K562 (cell line): ENCODE measurements around the gene CLEC4D. TPM values are rescaled to one million over a fixed set of nuclear protein-coding genes. Genes with fewer than 3 reads are reported as not detected.

Experiments used
- ATAC-seq: fragments of 200-7000 bp; cut with Tn5 transposase; 3 replicates; pipeline ENCODE4 v1.9.1; 2020; ENCODE audit warnings: moderate library complexity
- BruUV-seq: library from RNA; stranded (reverse); fragments of 400-500 nt; replicated peaks from 2 replicates; lab custom pipeline; 2021; lab: Mats Ljungman, UMichigan
- CTCF ChIA-PET: fragments of 300-600 bp; formaldehyde crosslinking; extraction: SDS; loops from one replicate; lab custom pipeline; 2021; ENCODE audit warnings: low intra/inter-chr PET ratio; lab: Yijun Ruan, JAX
- POLR2A ChIA-PET: fragments of 300-600, 350-650 bp; sonication (Branson Sonifier 250); formaldehyde crosslinking; extraction: SDS; loops from one replicate; lab custom pipeline; 2021; ENCODE audit warnings: antibody characterized with exemption, inconsistent platforms; lab: Yijun Ruan, JAX
- DNase-seq, 4 experiments: peaks; one replicate each; pipeline versions ENCODE4 v3.0.0 to v3.0.0-alpha.2; 2011 to 2018; ENCODE audit warnings: low spot score in 3 of 4, mixed read lengths in 3 of 4; ENCODE audit errors: extremely low read depth in 1 of 4
- FAIRE-seq: peaks from 2 replicates; lab custom pipeline; 2011; peaks lifted over from hg19 to GRCh38; lab: Jason Lieb, UNC
- H2AFZ ChIP-seq: 2 replicates; pipeline ENCODE4 v1.6.0; 2011; ENCODE audit warnings: low read depth, low read length, control low read depth, inconsistent platforms
- H3K27ac ChIP-seq: fragments of 200-600 bp; 3 replicates; pipeline ENCODE4 v1.8.0; 2011; ENCODE audit warnings: low read depth, mild to moderate bottlenecking, control low read depth, inconsistent platforms, low read length, moderate library complexity, mixed read lengths; ENCODE audit errors: extremely low read depth
- H3K27me3 ChIP-seq, 2 experiments: fragments of 300-600 bp in 1 of 2; 2 replicates in 1 of 2; 3 replicates in 1 of 2; pipeline versions ENCODE4 v1.6.0 to v1.8.0; 2011; ENCODE audit warnings: inconsistent platforms in 2 of 2, low read length in 2 of 2, mild to moderate bottlenecking in 1 of 2, mixed read lengths in 1 of 2, moderate library complexity in 1 of 2; ENCODE audit not compliant: control insufficient read depth in 2 of 2, insufficient read depth in 2 of 2
- H3K36me3 ChIP-seq: fragments of 300-600 bp; 3 replicates; pipeline ENCODE4 v1.8.0; 2011; ENCODE audit warnings: mild to moderate bottlenecking, low read length, inconsistent platforms; ENCODE audit not compliant: control insufficient read depth, insufficient read depth
- H3K4me1 ChIP-seq, 2 experiments: fragments of 200-600 bp in 1 of 2; replicated peaks in 1 of 2; 2 replicates in 1 of 2; 3 replicates in 1 of 2; pipeline versions ENCODE4 v1.5.1 to v1.8.0; 2011; ENCODE audit warnings: inconsistent platforms in 2 of 2, low read length in 2 of 2, mild to moderate bottlenecking in 1 of 2, mixed read lengths in 1 of 2, moderate library complexity in 1 of 2; ENCODE audit not compliant: control insufficient read depth in 2 of 2, insufficient read depth in 2 of 2
- H3K4me2 ChIP-seq: 2 replicates; pipeline ENCODE4 v1.6.1; 2011; ENCODE audit warnings: low read length, control low read depth, inconsistent platforms, mixed read lengths; ENCODE audit not compliant: insufficient read depth
- H3K4me3 ChIP-seq: fragments of 200-600 bp; sonication (generic), shearing (Covaris generic); 2 replicates; pipeline ENCODE4 v1.5.1; 2016; ENCODE audit warnings: control low read depth, inconsistent platforms
- H3K79me2 ChIP-seq: fragments of 200-600 bp; 3 replicates; pipeline ENCODE4 v1.8.0; 2011; ENCODE audit warnings: low read length, inconsistent platforms; ENCODE audit not compliant: control insufficient read depth, insufficient read depth
- H3K9ac ChIP-seq, 2 experiments: 2 replicates each; pipeline versions ENCODE4 v1.6.0 to v1.6.1; 2011; ENCODE audit warnings: low read depth in 2 of 2, low read length in 2 of 2, control low read depth in 1 of 2, inconsistent platforms in 1 of 2, mild to moderate bottlenecking in 1 of 2, mixed read lengths in 1 of 2; ENCODE audit not compliant: insufficient read depth in 1 of 2
- H3K9me1 ChIP-seq: one replicate; pipeline ENCODE4 v1.6.0; 2011; ENCODE audit warnings: inconsistent platforms, mild to moderate bottlenecking, low read length, moderate library complexity; ENCODE audit not compliant: control insufficient read depth, insufficient read depth
- H3K9me3 ChIP-seq: replicated peaks from 2 replicates; pipeline ENCODE4 v1.5.1; 2011; ENCODE audit warnings: low read depth, low read length, inconsistent platforms; ENCODE audit not compliant: control insufficient read depth, insufficient read depth
- H4K20me1 ChIP-seq: replicated peaks from 2 replicates; pipeline ENCODE4 v1.6.1; 2011; ENCODE audit warnings: low read length, inconsistent platforms, mixed read lengths; ENCODE audit not compliant: control insufficient read depth, insufficient read depth
- CBX2 ChIP-seq: fragments of 200-600 bp; sonication (generic); IDR thresholded peaks from one replicate; pipeline ENCODE4 v1.6.1; 2012; ENCODE audit warnings: mild to moderate bottlenecking, low read length, inconsistent platforms; ENCODE audit not compliant: insufficient read depth, poor library complexity, severe bottlenecking
- HIVEP1 ChIP-seq: fragments of 250-450 bp; sonication (Bioruptor Pico); IDR thresholded peaks from 2 replicates; pipeline ENCODE4 v1.4.0; 2020; ENCODE audit warnings: mild to moderate bottlenecking
- MTF1 ChIP-seq: fragments of 250-450 bp; sonication (Bioruptor Pico); IDR thresholded peaks from 2 replicates; pipeline ENCODE4 v1.9.0; 2021; ENCODE audit warnings: moderate library complexity, mild to moderate bottlenecking, inconsistent platforms, borderline replicate concordance
- NFE2 ChIP-seq: IDR thresholded peaks from 2 replicates; pipeline ENCODE4 v1.6.1; 2014; ENCODE audit warnings: antibody characterized with exemption, low read depth
- PML ChIP-seq: IDR thresholded peaks from 2 replicates; pipeline ENCODE4 v1.6.1; 2012; ENCODE audit warnings: low read length, inconsistent platforms
- POLR2B ChIP-seq: fragments of 450-650 bp; IDR thresholded peaks from 2 replicates; pipeline ENCODE4 v1.6.1; 2018; ENCODE audit warnings: low read depth; ENCODE audit not compliant: partially characterized antibody
- PTBP1 ChIP-seq: fragments of 200-400 bp; formaldehyde crosslinking; IDR thresholded peaks from 2 replicates; pipeline ENCODE4 v1.6.1; 2017; ENCODE audit warnings: low read depth, low read length
- STAG1 ChIP-seq: sonication (generic); formaldehyde crosslinking; IDR thresholded peaks from 2 replicates; pipeline ENCODE4 v1.5.0; 2020; ENCODE audit warnings: missing genetic modification reagents, borderline replicate concordance
- THRAP3 ChIP-seq: fragments of 450-650 bp; IDR thresholded peaks from 2 replicates; pipeline ENCODE4 v1.6.1; 2016; ENCODE audit warnings: mild to moderate bottlenecking, inconsistent platforms, borderline replicate concordance
- ZNF143 ChIP-seq: sonication (generic); formaldehyde crosslinking; IDR thresholded peaks from 2 replicates; pipeline ENCODE4 v1.9.0; 2022; ENCODE audit warnings: mild to moderate bottlenecking, missing genetic modification reagents
- WGBS: fragments of 100-300 bp; shearing (Covaris generic); methylation state at CpG from one replicate; pipeline ENCODE4 v1.1.6; 2016; ENCODE audit warnings: low coverage, mixed read lengths; ENCODE audit not compliant: insufficient coverage; ENCODE audit errors: missing lambda C conversion rate; 5-methylcytosine and 5-hydroxymethylcytosine counted together
- in situ Hi-C: fragments of 300-500 bp; cut with MboI; formaldehyde crosslinking; loops from 4 replicates; pipeline ENCODE4 v1.15.0; 2018; ENCODE audit warnings: inconsistent platforms, mixed read lengths
- intact Hi-C: fragments of 100-400 bp; cut with micrococcal nuclease; formaldehyde crosslinking; loops from 2 replicates; pipeline ENCODE4 v1.14.2; 2022
- polyA plus RNA-seq, 8 experiments: library from polyadenylated mRNA; depleted of rRNA in 4 of 8; stranded (reverse) in 5 of 8; unstranded in 3 of 8; fragments of >200 nt; fragmentation: Nextera tagmentation in 2 of 8; fragmentation: Illumina TruSeq in 1 of 8; extraction: Ambion mirVana in 2 of 8; extraction: Trizol in 1 of 8; gene quantifications; 2 replicates each; pipeline versions ENCODE4 v1.2.1 to v1.2.3, GENCODE V29; 2011 to 2014; ENCODE audit warnings: inconsistent platforms in 1 of 8, missing spikeins in 1 of 8
- total RNA-seq, 7 experiments: library from RNA; depleted of rRNA in 6 of 7; stranded (reverse); fragments of >200 nt in 6 of 7; fragmentation: Illumina TruSeq in 2 of 7; extraction: Trizol in 2 of 7; gene quantifications; 2 replicates each; pipeline versions ENCODE4 v1.2.1 to v1.2.3, GENCODE V29; 2011 to 2021; ENCODE audit warnings: low replicate concordance in 1 of 7
- TF ChIP-seq, protein P1 (sequence below): fragments of 450-650 bp; IDR thresholded peaks from 2 replicates; pipeline ENCODE4 v1.6.1; 2018; ENCODE audit not compliant: partially characterized antibody

Gene CLEC4D
- total and polyA plus RNA-seq, 9 of the 15 experiments (the other 6 are each of a cell fraction or from before 2014, with no cell fraction given), result not detected

DNA sequence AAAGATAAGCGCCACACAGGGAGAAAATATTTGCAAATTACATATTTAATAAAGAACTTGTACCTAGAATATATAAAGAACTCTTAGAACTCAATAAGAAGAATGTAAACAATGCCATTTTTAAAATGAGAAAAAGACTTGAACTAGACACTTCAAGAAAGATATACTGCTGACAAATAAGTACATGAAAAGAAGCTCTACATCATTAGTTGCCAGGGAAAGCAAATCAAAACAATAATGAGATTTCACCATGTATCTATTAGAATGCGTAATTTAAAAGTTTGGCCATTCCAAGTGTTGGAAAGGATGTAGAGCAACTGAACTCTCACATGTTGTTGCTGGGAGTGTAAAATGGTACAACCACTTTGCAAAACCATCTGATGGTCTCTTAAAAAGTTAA is 34.3 kb downstream of the CLEC4D start:
- Histone ChIP-seq H3K9me3 (no peaks in the 10 kb centered on the region), H3K4me2 (no peak overlapping the region), H3K36me3 (no peaks in the 10 kb centered on the region), H3K4me1 (no peaks in the 10 kb centered on the region), H3K9me1 (no peaks in the 10 kb centered on the region), H3K79me2 (no peaks in the 10 kb centered on the region), H3K9ac (no peak overlapping the region), H3K4me3 (no peak overlapping the region), H4K20me1 (no peaks in the 10 kb centered on the region), H3K27me3 (no peaks in the 10 kb centered on the region), H2AFZ (no peak overlapping the region), H3K27ac (no peak overlapping the region)
- no TSS peak for BruUV-seq
- DNase-seq (no peak), ATAC-seq (no peak), FAIRE-seq (no peak)
- POLR2A ChIA-PET, result no interaction called here
- TF ChIP-seq POLR2B (no peak), MTF1 (CRISPR knock-in tag) (no peak), PTBP1 (no peak), THRAP3 (no peak), NFE2 (no peak), PML (no peak), ZNF143 (CRISPR knock-in tag) (no peak), HIVEP1 (CRISPR knock-in tag) (no peak), CBX2 (no peak), STAG1 (CRISPR knock-in tag) (no peak)
- TF ChIP-seq, protein P1, sequence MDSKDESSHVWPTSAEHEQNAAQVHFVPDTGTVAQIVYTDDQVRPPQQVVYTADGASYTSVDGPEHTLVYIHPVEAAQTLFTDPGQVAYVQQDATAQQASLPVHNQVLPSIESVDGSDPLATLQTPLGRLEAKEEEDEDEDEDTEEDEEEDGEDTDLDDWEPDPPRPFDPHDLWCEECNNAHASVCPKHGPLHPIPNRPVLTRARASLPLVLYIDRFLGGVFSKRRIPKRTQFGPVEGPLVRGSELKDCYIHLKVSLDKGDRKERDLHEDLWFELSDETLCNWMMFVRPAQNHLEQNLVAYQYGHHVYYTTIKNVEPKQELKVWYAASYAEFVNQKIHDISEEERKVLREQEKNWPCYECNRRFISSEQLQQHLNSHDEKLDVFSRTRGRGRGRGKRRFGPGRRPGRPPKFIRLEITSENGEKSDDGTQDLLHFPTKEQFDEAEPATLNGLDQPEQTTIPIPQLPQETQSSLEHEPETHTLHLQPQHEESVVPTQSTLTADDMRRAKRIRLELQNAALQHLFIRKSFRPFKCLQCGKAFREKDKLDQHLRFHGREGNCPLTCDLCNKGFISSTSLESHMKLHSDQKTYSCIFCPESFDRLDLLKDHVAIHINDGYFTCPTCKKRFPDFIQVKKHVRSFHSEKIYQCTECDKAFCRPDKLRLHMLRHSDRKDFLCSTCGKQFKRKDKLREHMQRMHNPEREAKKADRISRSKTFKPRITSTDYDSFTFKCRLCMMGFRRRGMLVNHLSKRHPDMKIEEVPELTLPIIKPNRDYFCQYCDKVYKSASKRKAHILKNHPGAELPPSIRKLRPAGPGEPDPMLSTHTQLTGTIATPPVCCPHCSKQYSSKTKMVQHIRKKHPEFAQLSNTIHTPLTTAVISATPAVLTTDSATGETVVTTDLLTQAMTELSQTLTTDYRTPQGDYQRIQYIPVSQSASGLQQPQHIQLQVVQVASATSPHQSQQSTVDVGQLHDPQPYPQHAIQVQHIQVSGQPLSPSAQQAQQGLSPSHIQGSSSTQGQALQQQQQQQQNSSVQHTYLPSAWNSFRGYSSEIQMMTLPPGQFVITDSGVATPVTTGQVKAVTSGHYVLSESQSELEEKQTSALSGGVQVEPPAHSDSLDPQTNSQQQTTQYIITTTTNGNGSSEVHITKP, result no peak
- 0% methylated on average over 1 of the region's 2 CpGs for WGBS
- CTCF ChIA-PET, result no interaction called here
- intact Hi-C loops, result no loop called here
- in situ Hi-C loops, result no loop called here
